ENCODE results near the gene DNHD1. TPM values are rescaled to one million over a fixed set of nuclear protein-coding genes. Genes with fewer than 3 reads are reported as not detected.

DNHD1 gene
- total RNA-seq, 1 donor from 2014 or later: 7.0 TPM

DNA sequence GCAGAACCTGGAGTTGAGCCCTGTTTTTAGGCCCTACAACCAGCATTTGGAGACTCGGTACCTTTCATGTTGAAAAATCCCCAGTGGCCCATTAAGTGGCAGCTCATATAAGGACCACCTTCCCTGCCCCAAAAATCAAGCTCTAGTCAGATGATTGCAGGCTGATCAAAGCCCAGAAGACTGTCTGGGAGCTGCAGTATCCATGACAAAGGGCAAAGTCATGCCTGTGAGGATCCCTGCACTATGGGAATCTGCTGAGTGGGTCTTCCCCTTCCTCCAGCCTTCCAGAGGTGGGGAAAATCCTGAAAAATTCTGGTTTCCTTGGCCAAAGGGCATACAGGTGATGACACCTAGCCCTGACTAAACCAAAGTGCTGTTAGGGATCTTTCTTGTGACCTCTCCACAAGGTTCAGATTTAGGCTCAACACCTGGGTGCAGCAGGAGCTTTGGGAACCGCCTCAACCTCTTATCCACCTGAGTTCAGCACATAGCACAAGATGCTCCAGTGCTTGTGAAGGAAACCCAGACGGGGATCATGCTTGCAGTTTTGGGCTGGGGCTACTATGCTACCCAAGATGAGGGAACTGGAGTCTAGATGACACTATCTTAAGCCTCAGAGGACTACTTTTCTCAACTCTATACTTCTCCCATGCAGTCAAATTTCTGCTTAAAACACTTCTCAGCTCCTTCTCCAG lies 22.1 kb upstream of the DNHD1 start:
- Mint-ChIP-seq H3K36me3 (ENCODE audit: insufficient read depth) (peaks cover 12% of the 10 kb centered on the region), H3K4me3 (ENCODE audit: low read depth) (peak overlapping the region; percentile 82), H3K27me3 (peaks cover 10% of the 10 kb centered on the region), H3K27ac (no peak overlapping the region), H3K4me1 (ENCODE audit: low read depth) (peaks cover 19% of the 10 kb centered on the region), H3K9me3 (ENCODE audit: low read depth) (no peaks in the 10 kb centered on the region)
- DNase-seq (ENCODE audit: low spot score, unreplicated experiment): no peak
- TF ChIP-seq, protein P1, sequence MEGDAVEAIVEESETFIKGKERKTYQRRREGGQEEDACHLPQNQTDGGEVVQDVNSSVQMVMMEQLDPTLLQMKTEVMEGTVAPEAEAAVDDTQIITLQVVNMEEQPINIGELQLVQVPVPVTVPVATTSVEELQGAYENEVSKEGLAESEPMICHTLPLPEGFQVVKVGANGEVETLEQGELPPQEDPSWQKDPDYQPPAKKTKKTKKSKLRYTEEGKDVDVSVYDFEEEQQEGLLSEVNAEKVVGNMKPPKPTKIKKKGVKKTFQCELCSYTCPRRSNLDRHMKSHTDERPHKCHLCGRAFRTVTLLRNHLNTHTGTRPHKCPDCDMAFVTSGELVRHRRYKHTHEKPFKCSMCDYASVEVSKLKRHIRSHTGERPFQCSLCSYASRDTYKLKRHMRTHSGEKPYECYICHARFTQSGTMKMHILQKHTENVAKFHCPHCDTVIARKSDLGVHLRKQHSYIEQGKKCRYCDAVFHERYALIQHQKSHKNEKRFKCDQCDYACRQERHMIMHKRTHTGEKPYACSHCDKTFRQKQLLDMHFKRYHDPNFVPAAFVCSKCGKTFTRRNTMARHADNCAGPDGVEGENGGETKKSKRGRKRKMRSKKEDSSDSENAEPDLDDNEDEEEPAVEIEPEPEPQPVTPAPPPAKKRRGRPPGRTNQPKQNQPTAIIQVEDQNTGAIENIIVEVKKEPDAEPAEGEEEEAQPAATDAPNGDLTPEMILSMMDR (IDR thresholded peaks at IDR 0.05; ENCODE audit: unreplicated experiment): no peak

DNA sequence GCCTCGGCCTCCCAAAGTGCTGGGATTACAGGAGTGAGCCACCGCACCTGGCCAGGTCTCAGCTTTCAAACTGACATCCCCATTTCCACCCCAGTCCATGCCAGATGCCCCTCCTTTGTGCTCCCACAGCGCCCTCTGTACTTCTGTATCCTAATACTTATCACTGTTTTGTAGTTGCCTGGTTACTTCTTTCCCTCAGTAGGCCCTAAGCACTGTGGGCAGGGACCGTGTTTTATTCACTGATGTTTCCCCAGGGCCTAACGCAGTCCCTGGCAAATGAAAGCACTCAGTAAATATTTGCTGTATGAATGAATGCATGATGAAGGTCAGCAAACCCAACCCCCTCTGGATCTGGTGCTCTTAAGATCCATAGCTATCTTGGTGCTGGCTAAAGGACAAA lies 21.1 kb upstream of the DNHD1 start:
- H3K4me1 Mint-ChIP-seq (ENCODE audit: low read depth): peaks cover 27% of the 10 kb centered on the region
- TF ChIP-seq, protein P1 (IDR thresholded peaks at IDR 0.05; ENCODE audit: unreplicated experiment): no peak
- H3K36me3 Mint-ChIP-seq (ENCODE audit: insufficient read depth): peaks cover 12% of the 10 kb centered on the region
- H3K27me3 Mint-ChIP-seq: peaks cover 10% of the 10 kb centered on the region
- H3K27ac Mint-ChIP-seq: no peak overlapping the region
- no peaks in the 10 kb centered on the region for H3K9me3 Mint-ChIP-seq (ENCODE audit: low read depth)
- no peak overlapping the region for H3K4me3 Mint-ChIP-seq (ENCODE audit: low read depth)
- DNase-seq (ENCODE audit: low spot score, unreplicated experiment): no peak

DNA sequence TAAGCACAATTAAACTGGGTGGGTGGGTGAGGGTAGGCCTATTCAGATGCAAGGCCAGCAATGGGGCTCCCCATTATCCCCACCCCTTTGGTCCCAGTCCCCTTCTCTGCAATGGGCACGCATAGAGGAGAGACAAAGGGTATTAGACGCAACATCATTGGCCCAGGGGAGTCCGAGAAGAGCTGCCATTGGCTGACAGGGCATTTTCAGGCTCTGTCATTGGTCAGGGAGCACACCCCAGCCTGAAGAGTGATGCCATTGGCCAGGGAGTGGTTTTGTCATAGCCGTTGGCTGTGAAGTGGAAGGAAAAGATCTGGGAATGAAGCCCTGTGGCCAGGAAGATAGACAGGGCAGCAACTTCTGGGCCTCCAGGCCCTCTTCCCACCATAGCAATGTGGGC lies 20.5 kb upstream of the DNHD1 start:
- peaks cover 29% of the 10 kb centered on the region for H3K4me1 Mint-ChIP-seq (ENCODE audit: low read depth)
- H3K36me3 Mint-ChIP-seq (ENCODE audit: insufficient read depth): peaks cover 12% of the 10 kb centered on the region
- no peak overlapping the region for H3K27ac Mint-ChIP-seq
- TF ChIP-seq, protein P1 (IDR thresholded peaks at IDR 0.05; ENCODE audit: unreplicated experiment): no peak
- peaks cover 8% of the 10 kb centered on the region for H3K27me3 Mint-ChIP-seq
- H3K4me3 Mint-ChIP-seq (ENCODE audit: low read depth): no peak overlapping the region
- no peaks in the 10 kb centered on the region for H3K9me3 Mint-ChIP-seq (ENCODE audit: low read depth)
- DNase-seq (ENCODE audit: low spot score, unreplicated experiment): no peak

DNA sequence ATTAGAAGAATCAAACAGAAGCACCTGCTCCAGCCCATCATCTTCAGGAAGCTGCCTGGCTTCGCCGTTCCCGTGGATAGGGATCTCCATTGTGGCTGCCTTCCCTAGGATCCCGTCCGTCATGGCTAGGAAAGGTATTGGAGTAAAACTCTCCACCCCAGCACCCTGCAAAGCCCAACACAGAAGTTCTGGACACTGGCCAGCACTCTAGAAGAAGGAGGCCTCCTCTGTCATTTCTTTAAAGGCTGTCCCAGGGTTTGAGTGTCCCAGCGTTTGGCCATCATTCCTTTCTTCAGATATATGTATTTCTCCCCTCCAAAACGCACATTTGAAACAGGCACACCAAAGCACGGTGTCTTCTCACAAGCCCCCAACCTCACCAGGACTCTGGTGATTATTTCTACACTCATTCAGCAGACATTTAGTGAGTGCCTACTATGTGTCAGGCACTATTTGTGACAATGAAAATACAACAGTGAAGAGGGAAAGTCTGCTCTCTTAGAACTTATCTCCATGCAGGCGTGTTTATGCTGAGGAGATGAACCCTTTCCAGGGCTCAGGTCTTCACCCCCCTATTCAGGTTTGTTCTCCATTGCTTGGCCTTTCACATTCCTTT lies 16.7 kb upstream of the DNHD1 start:
- H3K27me3 Mint-ChIP-seq: no peaks in the 10 kb centered on the region
- H3K9me3 Mint-ChIP-seq (ENCODE audit: low read depth): no peaks in the 10 kb centered on the region
- H3K4me1 Mint-ChIP-seq (ENCODE audit: low read depth): peaks cover 22% of the 10 kb centered on the region
- H3K36me3 Mint-ChIP-seq (ENCODE audit: insufficient read depth): peaks cover 20% of the 10 kb centered on the region
- peak overlapping the region; percentile 98 for H3K27ac Mint-ChIP-seq
- DNase-seq (ENCODE audit: low spot score, unreplicated experiment): no peak
- TF ChIP-seq, protein P1 (IDR thresholded peaks at IDR 0.05; ENCODE audit: unreplicated experiment): no peak
- peak overlapping the region; percentile 97 for H3K4me3 Mint-ChIP-seq (ENCODE audit: low read depth)

DNA sequence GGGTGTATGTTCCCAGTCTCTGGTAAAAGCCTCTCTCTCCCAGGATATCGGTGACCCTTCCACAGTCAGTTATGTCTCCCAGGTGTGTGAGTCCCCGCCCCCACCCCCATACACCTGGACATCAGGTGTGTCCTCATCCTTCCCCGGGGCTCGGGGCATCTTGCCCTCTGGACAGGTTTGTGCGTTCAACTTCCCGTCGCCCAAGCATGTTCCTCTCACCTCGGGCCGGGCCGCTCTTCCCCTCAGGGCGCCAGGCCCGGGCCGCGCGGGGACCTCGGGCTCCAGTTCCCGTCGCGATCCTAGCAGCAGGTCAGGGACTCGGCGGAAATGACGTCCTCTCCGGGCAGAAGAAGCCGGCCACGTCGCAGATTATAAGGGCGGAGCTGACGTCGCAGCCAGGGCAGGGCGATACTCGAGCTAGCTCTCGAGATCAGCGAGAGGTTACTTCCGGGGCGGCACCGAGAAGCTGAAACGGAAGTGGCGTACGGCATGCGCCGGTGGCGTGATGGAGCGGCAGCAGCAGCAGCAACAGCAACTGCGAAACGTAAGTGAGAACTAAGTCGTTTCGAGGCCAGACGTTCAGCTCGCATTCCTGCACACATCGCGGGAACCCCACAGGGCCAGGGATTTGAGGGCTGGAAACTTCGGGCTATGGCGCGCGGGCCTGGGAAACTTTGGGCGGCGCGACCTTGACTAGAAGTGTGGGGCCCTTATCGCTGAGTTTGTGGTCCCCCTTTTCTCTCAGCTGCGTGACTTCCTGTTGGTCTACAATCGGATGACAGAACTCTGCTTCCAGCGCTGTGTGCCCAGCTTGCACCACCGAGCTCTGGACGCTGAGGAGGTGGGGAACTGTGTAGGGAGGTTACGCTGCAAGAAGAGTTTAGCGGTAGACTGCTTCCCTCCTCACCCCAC lies 15.8 kb upstream of the DNHD1 start, which contains the start of the genes ARFIP2 and TIMM10B:
TSS of gene ARFIP2 (minus strand) at position 320 of the 912 bp plus-strand sequence. CDS start 910 bp downstream, outside the sequence.
TSS of gene TIMM10B (plus strand) at position 490 of the 912 bp plus-strand sequence. CDS start at position 506, 16 bp downstream.
- TF ChIP-seq, protein P1 (IDR thresholded peaks at IDR 0.05; ENCODE audit: unreplicated experiment): no peak
- Mint-ChIP-seq H3K4me3 (ENCODE audit: low read depth) (peak within 1 kb of the TSS; percentile 97), H3K27ac (peak within 1 kb of the TSS; percentile 98), H3K4me1 (ENCODE audit: low read depth) (peaks cover 19% of the 10 kb centered on the region), H3K36me3 (ENCODE audit: insufficient read depth) (peaks cover 20% of the 10 kb centered on the region), H3K9me3 (ENCODE audit: low read depth) (no peaks in the 10 kb centered on the region), H3K27me3 (no peaks in the 10 kb centered on the region)
- peak; percentile 90 for DNase-seq (ENCODE audit: low spot score, unreplicated experiment)

Data from progenitor cell of endocrine pancreas (in vitro differentiated cells).